H1 (cell line): ENCODE results near the gene ERI2.

ENCODE experiments used
- BRCA1 ChIP-seq: IDR thresholded peaks from 2 replicates; pipeline ENCODE4 v1.6.1; 2012; ENCODE audit warnings: low read depth, low read length, improper control_type of control experiment
- EP300 ChIP-seq, 2 experiments: IDR thresholded peaks; 1 replicate in 1 of 2; 2 replicates in 1 of 2; pipeline ENCODE4 v1.6.1; 2011 to 2012; ENCODE audit warnings: low read depth in 2 of 2, low read length in 2 of 2, mild to moderate bottlenecking in 2 of 2, borderline replicate concordance in 1 of 2, inconsistent platforms in 1 of 2, moderate library complexity in 1 of 2
- EZH2 ChIP-seq: fragments of 200-600 bp; sonication (generic); IDR thresholded peaks from 2 replicates; pipeline ENCODE4 v1.7.1; 2012; ENCODE audit warnings: low read depth, mild to moderate bottlenecking, moderate library complexity, low read length, inconsistent platforms; ENCODE audit not compliant: severe bottlenecking
- FOSL1 ChIP-seq: IDR thresholded peaks from 2 replicates; pipeline ENCODE4 v1.6.1; 2011; ENCODE audit warnings: mild to moderate bottlenecking, low read depth, low read length, moderate library complexity; ENCODE audit not compliant: insufficient read depth
- POLR2AphosphoS5 ChIP-seq: IDR thresholded peaks from 2 replicates; pipeline ENCODE4 v1.6.1; 2011; ENCODE audit warnings: low read depth, low read length
- RNF2 ChIP-seq: fragments of 200-900, 300-1000 bp; sonication (generic); IDR thresholded peaks from 2 replicates; pipeline ENCODE4 v1.7.1; 2016; ENCODE audit warnings: borderline replicate concordance, low read depth, mild to moderate bottlenecking, antibody characterized with exemption, low read length; ENCODE audit not compliant: poor library complexity, severe bottlenecking; ENCODE audit errors: missing control alignments
- TF ChIP-seq, protein P1 (sequence below), 3 experiments: IDR thresholded peaks; 1 replicate in 2 of 3; 2 replicates in 1 of 3; pipeline versions ENCODE4 v1.5.1 to v1.6.1; 2011; ENCODE audit warnings: low read length in 3 of 3, mild to moderate bottlenecking in 3 of 3, inconsistent platforms in 2 of 3, low read depth in 1 of 3, moderate library complexity in 1 of 3; ENCODE audit not compliant: insufficient read depth in 1 of 3; ENCODE audit errors: control extremely low read depth in 1 of 3

DNA sequence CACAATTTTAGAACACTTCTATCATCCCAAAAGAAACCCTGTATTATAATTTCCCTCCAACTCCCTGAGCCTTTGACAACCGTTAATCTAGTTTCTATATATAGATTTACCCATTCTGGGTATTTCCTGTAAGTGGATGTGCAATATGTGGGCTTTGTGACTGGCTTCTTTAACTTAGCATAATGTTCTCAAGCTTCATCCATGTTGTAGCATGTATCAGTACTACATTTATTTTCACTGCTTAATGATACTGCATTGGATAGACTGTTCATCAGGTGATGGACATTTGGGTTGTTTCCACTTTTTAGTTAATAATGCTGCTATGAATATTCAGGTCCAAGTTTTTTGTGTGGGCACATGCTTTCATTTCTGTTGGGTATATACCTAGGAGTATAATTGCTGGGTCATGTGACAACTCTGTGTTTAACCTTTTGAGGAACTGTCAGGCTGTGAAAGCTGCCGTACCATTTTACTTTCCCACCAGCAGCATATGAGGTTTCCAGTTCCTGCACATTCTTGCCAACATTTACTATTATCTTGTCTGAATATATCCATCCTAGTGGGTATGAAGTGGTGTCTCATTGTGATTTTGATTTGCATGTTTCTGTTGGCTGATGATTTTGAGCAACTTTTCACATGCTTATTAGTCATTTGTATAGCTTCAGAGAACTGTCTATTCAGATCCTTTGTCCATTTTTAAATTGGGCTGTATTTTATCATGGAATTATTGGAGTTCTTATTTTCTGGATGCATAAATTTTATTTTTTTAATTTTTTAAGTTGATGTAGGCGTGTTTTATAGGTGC, 16.5 kb upstream of the ERI2 start:
- TF ChIP-seq EP300 (IDR thresholded peaks at IDR 0.05; ENCODE audit: borderline replicate concordance in 1 of 2, low read depth in 2 of 2, low read length in 2 of 2) (no peak), RNF2 (no peak), EZH2 (no peak), FOSL1 (no peak), BRCA1 (no peak), POLR2AphosphoS5 (no peak)
- TF ChIP-seq, protein P1, sequence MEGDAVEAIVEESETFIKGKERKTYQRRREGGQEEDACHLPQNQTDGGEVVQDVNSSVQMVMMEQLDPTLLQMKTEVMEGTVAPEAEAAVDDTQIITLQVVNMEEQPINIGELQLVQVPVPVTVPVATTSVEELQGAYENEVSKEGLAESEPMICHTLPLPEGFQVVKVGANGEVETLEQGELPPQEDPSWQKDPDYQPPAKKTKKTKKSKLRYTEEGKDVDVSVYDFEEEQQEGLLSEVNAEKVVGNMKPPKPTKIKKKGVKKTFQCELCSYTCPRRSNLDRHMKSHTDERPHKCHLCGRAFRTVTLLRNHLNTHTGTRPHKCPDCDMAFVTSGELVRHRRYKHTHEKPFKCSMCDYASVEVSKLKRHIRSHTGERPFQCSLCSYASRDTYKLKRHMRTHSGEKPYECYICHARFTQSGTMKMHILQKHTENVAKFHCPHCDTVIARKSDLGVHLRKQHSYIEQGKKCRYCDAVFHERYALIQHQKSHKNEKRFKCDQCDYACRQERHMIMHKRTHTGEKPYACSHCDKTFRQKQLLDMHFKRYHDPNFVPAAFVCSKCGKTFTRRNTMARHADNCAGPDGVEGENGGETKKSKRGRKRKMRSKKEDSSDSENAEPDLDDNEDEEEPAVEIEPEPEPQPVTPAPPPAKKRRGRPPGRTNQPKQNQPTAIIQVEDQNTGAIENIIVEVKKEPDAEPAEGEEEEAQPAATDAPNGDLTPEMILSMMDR (IDR thresholded peaks at IDR 0.05; ENCODE audit: control extremely low read depth in 1 of 3, insufficient read depth in 1 of 3, low read depth in 1 of 3, low read length in 3 of 3) = no peak
